ENCODE results near the gene POF1B.

The POF1B gene

GRCh38 chrX:85379174-85379907 lies at the start of gene POF1B:
Gene POF1B, minus strand, starts transcription at chrX:85379665. Its CDS starts 211 bp downstream, at chrX:85379454.
- no peak for DNase-seq (ENCODE audit: extremely low read depth, low read depth)

GRCh38 chrX:85429066-85429465 lies 49.6 kb upstream of the POF1B start:
- no peak for DNase-seq (ENCODE audit: extremely low read depth, low read depth)
- no peak for TF ChIP-seq CTCF (IDR thresholded peaks at IDR 0.05; ENCODE audit: low read depth, low read length)

More at GRCh38 chrX:85379174-85379907, at the start of gene POF1B:
- TF ChIP-seq CTCF (IDR thresholded peaks at IDR 0.05; ENCODE audit: low read depth, low read length), result no peak

- DNase-seq (ENCODE audit: extremely low read depth, low read depth), result no peak
- TF ChIP-seq CTCF (IDR thresholded peaks at IDR 0.05; ENCODE audit: low read depth, low read length), result no peak
Observed at GRCh38 chrX:85419293-85419692, 39.8 kb upstream of the POF1B start.

GRCh38 chrX:85391878-85392238 lies 12.4 kb upstream of the POF1B start:
- TF ChIP-seq CTCF (IDR thresholded peaks at IDR 0.05; ENCODE audit: low read depth, low read length), result no peak
- DNase-seq (ENCODE audit: extremely low read depth, low read depth), result no peak

- TF ChIP-seq CTCF (IDR thresholded peaks at IDR 0.05; ENCODE audit: low read depth, low read length), result no peak
- no peak for DNase-seq (ENCODE audit: extremely low read depth, low read depth)
Observed at GRCh38 chrX:85391185-85391877, 11.9 kb upstream of the POF1B start.

GRCh38 chrX:85381602-85382001 lies 2.1 kb upstream of the POF1B start:
- TF ChIP-seq CTCF (IDR thresholded peaks at IDR 0.05; ENCODE audit: low read depth, low read length), result no peak
- DNase-seq (ENCODE audit: extremely low read depth, low read depth), result no peak

GRCh38 chrX:85378461-85378860 lies 1.0 kb downstream of the POF1B start:
- DNase-seq (ENCODE audit: extremely low read depth, low read depth), result no peak

More at GRCh38 chrX:85378461-85378860, 1.0 kb downstream of the POF1B start:
- TF ChIP-seq CTCF (IDR thresholded peaks at IDR 0.05; ENCODE audit: low read depth, low read length), result no peak

All from AG09319 (cell line).